Activated naive CD8-positive, alpha-beta T cell (primary cell): ENCODE results near the gene BMP10.

ENCODE experiments used
- H3K27ac Mint-ChIP-seq: one replicate; pipeline ENCODE4 v1.8.0; 2021; ENCODE audit warnings: mixed read lengths
- H3K27me3 Mint-ChIP-seq: one replicate; pipeline ENCODE4 v1.8.0; 2021; ENCODE audit warnings: mixed read lengths
- H3K36me3 Mint-ChIP-seq: one replicate; pipeline ENCODE4 v1.8.0; 2021; ENCODE audit warnings: mixed read lengths
- H3K4me1 Mint-ChIP-seq: one replicate; pipeline ENCODE4 v1.8.0; 2021; ENCODE audit warnings: low read depth, mixed read lengths
- H3K4me3 Mint-ChIP-seq: one replicate; pipeline ENCODE4 v1.8.0; 2021; ENCODE audit warnings: mild to moderate bottlenecking, mixed read lengths
- H3K9me3 Mint-ChIP-seq: one replicate; pipeline ENCODE4 v1.8.0; 2021; ENCODE audit warnings: low read depth, mixed read lengths

Gene BMP10

DNA sequence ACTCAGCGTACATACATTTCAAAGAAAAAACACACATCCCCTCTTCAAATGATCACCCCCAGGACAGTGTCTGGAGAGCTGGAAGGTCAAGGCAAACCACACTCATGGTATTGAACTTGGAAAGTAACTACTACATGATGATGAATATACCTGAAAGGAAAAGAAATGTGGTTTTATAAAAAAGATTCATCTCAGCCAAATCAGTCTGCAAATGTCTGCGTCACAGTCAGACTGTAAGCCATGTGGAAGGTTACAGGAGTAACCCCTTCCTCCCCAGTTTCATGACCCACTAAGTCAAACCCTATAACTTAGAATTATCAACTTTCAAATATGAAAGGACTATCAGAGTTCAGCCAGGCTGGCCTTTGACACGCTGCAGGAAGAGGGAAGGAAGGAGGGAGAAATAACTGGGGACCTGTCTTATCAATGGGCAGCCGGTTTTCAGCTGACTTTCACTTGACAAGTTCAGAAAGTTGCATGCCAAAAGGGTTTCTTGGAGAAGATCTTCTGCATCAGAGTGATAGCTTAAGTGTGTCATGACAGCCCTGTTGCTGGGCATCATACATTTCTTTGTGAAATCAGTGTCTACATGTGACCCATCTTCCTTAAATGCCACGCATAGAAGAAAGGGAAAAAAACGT, 7.0 kb upstream of the BMP10 start:
- H3K4me1 Mint-ChIP-seq, result peaks cover 1% of the 10 kb centered on the region
- H3K27me3 Mint-ChIP-seq, result peaks cover 4% of the 10 kb centered on the region
- H3K36me3 Mint-ChIP-seq, result no peaks in the 10 kb centered on the region
- H3K9me3 Mint-ChIP-seq, result no peaks in the 10 kb centered on the region
- no peak overlapping the region for H3K27ac Mint-ChIP-seq
- H3K4me3 Mint-ChIP-seq, result no peak overlapping the region

DNA sequence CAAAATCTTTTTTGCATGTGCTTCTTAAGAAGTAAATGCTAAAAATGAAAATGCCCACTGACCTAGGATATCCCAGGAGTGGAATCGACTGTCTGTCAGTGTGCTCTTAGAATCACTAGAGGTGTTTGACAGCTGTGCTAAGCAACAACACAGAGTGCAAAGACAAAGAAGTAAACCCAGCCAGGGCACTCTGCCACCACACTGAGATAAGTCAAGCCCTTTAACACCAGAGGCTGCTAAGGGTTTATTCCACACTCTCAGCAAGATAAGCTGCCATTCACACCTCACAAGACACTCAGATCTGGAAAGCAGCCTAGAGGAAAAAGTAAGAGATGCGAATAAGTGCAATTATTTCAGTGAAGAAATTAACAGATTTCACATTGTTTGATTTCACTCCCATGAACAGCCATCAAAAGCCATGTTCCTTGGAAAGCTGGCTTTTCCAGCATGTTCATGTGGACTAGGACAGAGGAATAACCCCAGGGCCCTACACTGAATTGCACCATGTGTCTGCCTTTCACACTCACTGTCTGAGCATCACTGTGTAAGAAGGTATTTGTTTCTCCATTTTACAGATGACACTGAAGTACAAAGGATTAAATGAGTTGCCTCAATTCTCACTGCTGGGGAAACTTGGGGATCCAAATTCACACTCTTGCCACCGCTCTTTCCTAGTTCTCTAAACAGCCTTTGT, 6.0 kb upstream of the BMP10 start:
- Mint-ChIP-seq H3K27ac (no peak overlapping the region), H3K4me3 (no peak overlapping the region), H3K9me3 (no peaks in the 10 kb centered on the region), H3K4me1 (peaks cover 1% of the 10 kb centered on the region), H3K27me3 (peaks cover 4% of the 10 kb centered on the region), H3K36me3 (no peaks in the 10 kb centered on the region)

DNA sequence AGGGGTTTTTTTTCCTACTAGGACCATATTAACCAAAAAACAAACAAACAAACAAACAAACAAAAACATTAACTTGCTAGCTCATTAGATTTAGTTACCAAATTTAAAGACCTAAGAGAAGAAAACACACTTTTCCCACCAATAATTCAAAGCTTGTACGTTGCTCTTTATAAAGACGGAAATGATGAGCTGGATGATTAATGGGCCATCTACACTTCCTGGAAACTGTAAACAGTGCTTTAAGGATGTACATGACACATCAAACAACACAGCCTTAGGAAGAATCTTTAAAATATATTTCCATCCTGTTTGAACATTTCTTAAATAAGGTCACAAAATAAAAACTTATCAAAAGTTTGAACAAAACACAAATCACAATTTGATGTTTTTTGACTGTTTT, 982 bp downstream of the BMP10 start:
- Mint-ChIP-seq H3K9me3 (no peaks in the 10 kb centered on the region), H3K4me1 (no peaks in the 10 kb centered on the region), H3K27me3 (no peaks in the 10 kb centered on the region), H3K36me3 (peaks cover 3% of the 10 kb centered on the region), H3K27ac (no peak overlapping the region), H3K4me3 (no peak overlapping the region)

DNA sequence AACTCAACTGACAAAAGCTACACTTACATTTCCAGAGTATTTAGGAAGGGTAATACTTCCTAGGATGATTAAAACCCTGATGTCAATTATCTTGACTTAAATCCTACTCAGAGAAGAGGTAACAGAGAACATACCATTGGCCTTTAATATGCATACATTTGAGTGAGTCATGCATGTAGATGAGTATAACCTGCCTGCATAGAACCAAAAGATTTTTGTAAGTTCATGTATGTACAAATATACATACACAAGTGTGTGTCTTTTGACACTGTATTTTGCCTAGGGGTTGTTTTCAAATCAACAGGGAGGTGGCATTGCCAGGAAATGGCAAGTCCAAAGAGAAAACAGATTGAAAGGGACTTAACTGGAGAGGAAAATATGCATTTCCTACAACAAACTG, 6.1 kb downstream of the BMP10 start:
- no peak overlapping the region for H3K4me3 Mint-ChIP-seq
- peaks cover 3% of the 10 kb centered on the region for H3K36me3 Mint-ChIP-seq
- no peaks in the 10 kb centered on the region for H3K4me1 Mint-ChIP-seq
- no peaks in the 10 kb centered on the region for H3K9me3 Mint-ChIP-seq
- H3K27ac Mint-ChIP-seq, result no peak overlapping the region
- no peaks in the 10 kb centered on the region for H3K27me3 Mint-ChIP-seq

DNA sequence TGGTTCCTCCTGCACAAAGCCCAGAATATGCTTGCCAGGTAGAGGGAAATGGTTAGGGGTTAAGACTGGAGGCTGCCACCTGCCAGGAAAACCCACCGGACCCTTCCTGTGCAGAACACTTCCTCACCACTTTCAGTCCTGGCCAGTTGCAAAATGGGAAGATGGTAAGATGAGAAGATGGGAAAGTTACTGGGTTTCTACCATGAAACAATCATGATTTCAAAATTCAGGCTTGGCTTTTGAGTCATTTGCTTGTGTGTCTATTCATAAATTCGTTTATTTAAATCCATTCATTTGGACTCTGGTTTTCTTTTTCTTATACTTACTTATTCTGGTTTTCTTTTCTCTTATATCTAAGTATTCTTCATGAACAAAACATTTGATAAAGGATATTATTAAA, 7.2 kb downstream of the BMP10 start:
- Mint-ChIP-seq H3K9me3 (no peaks in the 10 kb centered on the region), H3K36me3 (peaks cover 3% of the 10 kb centered on the region), H3K4me1 (no peaks in the 10 kb centered on the region), H3K27me3 (no peaks in the 10 kb centered on the region), H3K27ac (no peak overlapping the region), H3K4me3 (no peak overlapping the region)

DNA sequence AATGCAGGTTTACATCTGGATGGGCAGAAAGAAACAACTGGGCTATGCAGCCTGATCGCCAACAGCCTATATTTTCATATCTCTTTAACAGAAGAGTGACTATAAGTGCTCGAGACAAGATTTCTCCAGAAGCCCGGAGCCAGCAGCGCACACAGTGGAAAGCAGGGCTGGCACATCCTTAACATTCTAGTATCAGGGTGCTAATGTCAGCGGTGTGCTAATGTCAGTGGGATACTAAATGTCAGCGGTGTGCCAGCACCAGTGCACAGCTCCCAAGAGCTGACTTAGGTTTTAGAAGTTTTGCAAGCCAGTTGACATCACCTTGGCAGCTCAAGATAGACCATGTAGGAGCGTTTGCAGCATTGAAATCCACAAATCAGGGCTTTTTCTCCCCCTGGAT, 8.3 kb downstream of the BMP10 start:
- Mint-ChIP-seq H3K36me3 (no peaks in the 10 kb centered on the region), H3K4me3 (no peak overlapping the region), H3K27me3 (no peaks in the 10 kb centered on the region), H3K27ac (no peak overlapping the region), H3K4me1 (no peaks in the 10 kb centered on the region), H3K9me3 (no peaks in the 10 kb centered on the region)

DNA sequence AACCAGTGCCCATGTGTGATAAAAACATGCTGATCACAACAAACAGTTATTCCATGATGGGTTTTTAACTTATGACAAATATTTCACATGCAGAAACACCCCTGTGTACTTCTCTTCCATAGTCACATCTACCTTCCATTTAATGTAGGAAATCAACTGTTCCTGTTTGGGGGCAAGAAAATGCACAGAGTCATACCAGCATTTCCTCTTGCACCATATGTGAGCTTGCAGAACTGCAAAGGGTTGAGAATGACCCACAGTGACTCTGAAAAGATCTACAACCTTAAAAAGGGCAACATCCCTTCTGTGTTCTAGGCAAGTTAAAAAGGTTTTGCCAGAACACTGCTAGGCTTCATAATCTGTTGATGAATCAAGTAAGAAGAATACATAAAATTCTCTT, 9.9 kb downstream of the BMP10 start:
- H3K4me1 Mint-ChIP-seq, result no peaks in the 10 kb centered on the region
- no peaks in the 10 kb centered on the region for H3K27me3 Mint-ChIP-seq
- no peaks in the 10 kb centered on the region for H3K9me3 Mint-ChIP-seq
- H3K4me3 Mint-ChIP-seq, result no peak overlapping the region
- no peak overlapping the region for H3K27ac Mint-ChIP-seq
- H3K36me3 Mint-ChIP-seq, result no peaks in the 10 kb centered on the region

DNA sequence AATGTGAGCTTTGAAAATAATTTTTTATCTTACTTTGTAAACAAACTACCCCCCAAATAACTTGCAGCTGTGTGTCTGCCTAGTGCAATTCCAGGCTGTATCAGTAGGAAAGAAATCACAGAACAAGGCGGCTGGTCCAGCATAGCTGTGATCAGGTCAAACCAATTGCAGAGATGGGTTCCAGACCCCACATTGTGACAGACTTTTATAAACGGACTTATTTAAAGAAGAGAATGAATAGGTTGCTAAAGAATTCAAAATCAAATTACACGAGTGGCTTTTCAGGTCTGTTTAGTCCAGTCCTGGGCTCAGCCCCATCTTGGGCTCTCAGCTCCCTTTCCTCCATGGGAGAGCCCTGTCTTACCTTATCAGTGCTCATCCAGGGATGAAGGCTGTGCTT, 11.1 kb downstream of the BMP10 start:
- Mint-ChIP-seq H3K36me3 (no peaks in the 10 kb centered on the region), H3K27me3 (no peaks in the 10 kb centered on the region), H3K9me3 (no peaks in the 10 kb centered on the region), H3K4me3 (no peak overlapping the region), H3K4me1 (no peaks in the 10 kb centered on the region), H3K27ac (no peak overlapping the region)

DNA sequence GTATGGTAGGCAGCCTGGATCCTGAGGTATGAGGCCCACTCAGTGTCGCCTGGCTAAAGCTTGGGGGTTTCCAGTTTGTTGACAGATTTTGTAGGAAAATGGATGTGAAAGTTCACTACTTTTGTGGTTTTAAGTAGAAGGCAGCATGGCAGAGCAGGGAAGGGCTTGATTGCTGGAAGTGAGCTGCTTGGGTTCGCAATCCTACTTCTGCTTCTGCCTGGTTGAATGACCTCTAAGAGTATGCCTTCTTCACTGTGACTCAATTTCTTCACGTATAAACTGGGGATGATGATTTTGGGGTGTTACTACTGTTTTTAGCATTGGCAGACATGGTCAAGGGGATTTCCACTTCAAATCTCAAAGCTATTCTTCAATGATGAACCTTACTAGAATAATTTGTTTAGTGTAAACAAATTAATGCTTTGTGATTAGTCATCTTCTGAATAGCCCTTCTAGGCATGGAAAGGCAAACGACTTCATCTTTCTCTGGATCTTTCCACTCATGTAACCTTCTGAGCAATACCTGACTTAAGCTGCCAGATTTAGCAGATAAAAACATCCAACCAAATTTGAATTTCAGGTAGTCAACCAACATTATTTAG, 13.2 kb downstream of the BMP10 start:
- no peaks in the 10 kb centered on the region for H3K9me3 Mint-ChIP-seq
- no peaks in the 10 kb centered on the region for H3K27me3 Mint-ChIP-seq
- no peaks in the 10 kb centered on the region for H3K36me3 Mint-ChIP-seq
- H3K4me1 Mint-ChIP-seq, result no peaks in the 10 kb centered on the region
- no peak overlapping the region for H3K4me3 Mint-ChIP-seq
- no peak overlapping the region for H3K27ac Mint-ChIP-seq

DNA sequence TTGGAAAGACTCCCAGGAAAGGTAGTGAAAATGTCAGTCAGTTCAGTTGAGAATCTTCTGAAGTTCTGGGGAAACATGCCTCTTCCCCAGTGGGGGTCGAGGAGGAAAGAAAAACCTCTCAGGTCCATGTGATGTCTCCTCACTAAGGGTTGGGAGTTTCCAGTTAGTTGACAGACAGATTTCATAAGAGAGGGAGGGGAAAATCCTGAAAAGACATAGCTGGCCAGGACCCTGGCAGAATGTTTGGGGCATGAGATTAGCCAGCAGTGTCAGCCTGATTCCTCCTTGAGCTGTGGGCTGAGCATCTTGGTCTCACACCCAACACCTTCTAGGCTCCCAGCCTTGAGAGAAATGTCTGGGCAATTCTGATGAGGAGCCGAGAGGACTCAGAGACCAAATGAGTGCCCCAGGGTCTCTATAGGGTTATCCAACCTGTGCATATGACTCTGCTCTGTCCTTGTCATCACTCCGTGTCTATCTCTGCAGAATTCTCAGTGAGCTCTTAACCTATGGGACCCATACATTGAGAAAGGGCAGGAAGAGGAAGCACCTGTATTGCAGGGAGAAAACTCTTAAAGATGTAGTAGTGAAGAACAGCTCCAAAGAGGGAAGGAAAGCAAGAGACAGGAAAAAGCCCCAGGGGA, 13.9 kb downstream of the BMP10 start:
- H3K4me1 Mint-ChIP-seq, result no peaks in the 10 kb centered on the region

DNA sequence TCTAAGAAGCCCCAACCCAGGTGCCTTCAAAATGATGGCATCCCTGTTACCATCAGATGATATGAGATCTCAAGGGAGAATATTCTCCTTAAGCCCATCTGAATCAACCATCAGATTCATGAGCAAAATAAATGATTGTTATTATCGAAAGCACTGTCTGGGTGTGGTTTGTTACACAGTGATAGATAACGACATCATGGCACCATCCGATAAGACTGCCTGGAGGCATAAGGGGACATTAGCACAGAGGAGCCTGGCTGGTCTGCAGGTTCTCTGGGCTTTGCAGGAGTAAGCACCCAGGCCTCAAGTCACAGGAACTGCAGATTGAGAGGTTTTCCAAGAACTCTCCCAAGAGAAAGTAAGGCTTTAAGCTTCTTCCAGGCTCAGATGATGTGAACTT, 15.6 kb downstream of the BMP10 start:
- Mint-ChIP-seq H3K27me3 (no peaks in the 10 kb centered on the region), H3K4me3 (no peak overlapping the region), H3K36me3 (no peaks in the 10 kb centered on the region), H3K9me3 (no peaks in the 10 kb centered on the region), H3K4me1 (no peaks in the 10 kb centered on the region), H3K27ac (no peak overlapping the region)

More for the DNA sequence above, 13.9 kb downstream of the BMP10 start:
- H3K4me3 Mint-ChIP-seq, result no peak overlapping the region
- H3K36me3 Mint-ChIP-seq, result no peaks in the 10 kb centered on the region
- no peak overlapping the region for H3K27ac Mint-ChIP-seq
- H3K27me3 Mint-ChIP-seq, result no peaks in the 10 kb centered on the region
- no peaks in the 10 kb centered on the region for H3K9me3 Mint-ChIP-seq

DNA sequence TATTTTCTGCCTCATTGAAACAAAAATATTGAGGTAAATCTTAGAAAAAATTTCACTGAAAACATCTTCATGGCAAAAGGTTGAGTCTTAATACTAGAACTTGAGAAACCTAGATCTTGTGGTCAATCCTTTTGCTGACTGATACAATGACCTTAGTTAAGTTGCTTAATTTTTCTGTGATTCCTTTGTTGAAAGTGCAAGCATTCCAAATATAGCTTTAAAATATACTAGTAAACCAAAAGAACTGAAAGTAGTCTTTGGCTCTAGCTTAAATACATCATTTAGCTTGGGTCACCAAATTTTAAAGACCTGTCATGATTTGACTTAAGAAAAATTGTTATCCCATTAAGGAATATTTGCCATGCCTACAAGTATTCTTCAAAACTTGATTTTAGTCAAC, 16.7 kb downstream of the BMP10 start:
- Mint-ChIP-seq H3K27me3 (no peaks in the 10 kb centered on the region), H3K4me1 (no peaks in the 10 kb centered on the region), H3K27ac (no peak overlapping the region), H3K4me3 (no peak overlapping the region), H3K9me3 (no peaks in the 10 kb centered on the region), H3K36me3 (peaks cover 2% of the 10 kb centered on the region)

DNA sequence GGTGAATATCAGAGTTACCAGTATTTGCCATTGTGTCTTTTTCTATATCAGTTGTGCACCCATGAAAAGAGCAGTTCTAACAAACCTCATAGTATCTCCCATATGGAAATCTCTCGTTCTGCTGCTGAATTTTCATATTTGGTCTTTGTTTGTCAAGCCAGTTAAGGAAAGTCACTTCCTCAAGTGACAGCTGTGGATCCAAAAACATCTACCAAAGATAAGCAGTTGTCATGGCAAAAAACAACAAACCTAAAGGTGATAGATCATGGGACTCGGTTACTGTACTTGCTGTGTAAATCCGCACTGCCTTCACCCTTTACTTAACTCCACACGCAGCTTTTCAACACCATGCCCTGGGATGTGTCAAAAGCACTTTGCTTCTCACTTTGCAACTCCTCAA, 17.3 kb downstream of the BMP10 start:
- no peak overlapping the region for H3K27ac Mint-ChIP-seq
- H3K9me3 Mint-ChIP-seq, result no peaks in the 10 kb centered on the region
- H3K4me3 Mint-ChIP-seq, result no peak overlapping the region
- H3K27me3 Mint-ChIP-seq, result no peaks in the 10 kb centered on the region
- H3K36me3 Mint-ChIP-seq, result peaks cover 3% of the 10 kb centered on the region
- no peaks in the 10 kb centered on the region for H3K4me1 Mint-ChIP-seq

DNA sequence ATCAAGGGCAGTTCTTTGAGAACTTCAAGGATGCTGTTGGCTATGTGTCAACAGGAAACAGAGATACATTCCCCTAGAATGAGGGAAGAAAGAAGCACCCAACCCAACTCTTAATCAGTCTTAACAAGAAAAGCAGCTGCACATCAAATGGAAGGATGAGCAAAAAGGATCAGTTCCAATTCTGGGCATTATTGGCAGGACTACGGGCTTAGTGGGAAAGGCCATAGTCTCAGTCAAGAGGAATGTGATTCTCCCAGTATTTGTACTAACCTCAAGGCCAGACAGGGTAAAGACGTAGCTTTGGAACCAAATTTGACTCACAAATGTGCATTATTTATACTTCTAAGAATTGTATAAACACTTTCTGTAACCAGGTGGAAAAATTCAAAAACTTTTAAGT, 18.2 kb downstream of the BMP10 start:
- Mint-ChIP-seq H3K9me3 (no peaks in the 10 kb centered on the region), H3K27ac (no peak overlapping the region), H3K4me3 (no peak overlapping the region), H3K4me1 (no peaks in the 10 kb centered on the region), H3K36me3 (peaks cover 3% of the 10 kb centered on the region), H3K27me3 (no peaks in the 10 kb centered on the region)

DNA sequence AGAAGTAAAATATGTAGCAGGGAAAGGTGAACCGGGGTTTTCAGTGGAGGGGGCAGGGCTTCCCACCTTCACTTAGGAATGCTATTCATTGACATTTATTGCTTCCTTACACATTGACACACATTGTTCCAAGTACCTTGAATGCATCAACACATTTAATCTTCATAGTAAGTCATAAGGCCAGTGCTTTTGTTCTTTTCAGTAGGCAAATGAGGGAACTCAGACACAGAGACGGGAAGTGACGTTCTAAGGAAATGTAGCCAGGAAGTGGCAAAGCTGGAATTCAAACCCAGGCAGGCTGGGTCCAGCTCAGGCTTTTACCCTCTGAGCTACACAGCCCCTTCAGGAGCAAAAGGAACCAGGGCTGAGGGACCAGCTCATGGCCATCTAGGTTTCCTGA, 20.7 kb downstream of the BMP10 start:
- H3K27ac Mint-ChIP-seq, result no peak overlapping the region
- no peaks in the 10 kb centered on the region for H3K27me3 Mint-ChIP-seq
- H3K36me3 Mint-ChIP-seq, result peaks cover 3% of the 10 kb centered on the region
- no peak overlapping the region for H3K4me3 Mint-ChIP-seq
- H3K9me3 Mint-ChIP-seq, result no peaks in the 10 kb centered on the region
- H3K4me1 Mint-ChIP-seq, result no peaks in the 10 kb centered on the region
